ENCODE results near the gene PRSS36.

DNA sequence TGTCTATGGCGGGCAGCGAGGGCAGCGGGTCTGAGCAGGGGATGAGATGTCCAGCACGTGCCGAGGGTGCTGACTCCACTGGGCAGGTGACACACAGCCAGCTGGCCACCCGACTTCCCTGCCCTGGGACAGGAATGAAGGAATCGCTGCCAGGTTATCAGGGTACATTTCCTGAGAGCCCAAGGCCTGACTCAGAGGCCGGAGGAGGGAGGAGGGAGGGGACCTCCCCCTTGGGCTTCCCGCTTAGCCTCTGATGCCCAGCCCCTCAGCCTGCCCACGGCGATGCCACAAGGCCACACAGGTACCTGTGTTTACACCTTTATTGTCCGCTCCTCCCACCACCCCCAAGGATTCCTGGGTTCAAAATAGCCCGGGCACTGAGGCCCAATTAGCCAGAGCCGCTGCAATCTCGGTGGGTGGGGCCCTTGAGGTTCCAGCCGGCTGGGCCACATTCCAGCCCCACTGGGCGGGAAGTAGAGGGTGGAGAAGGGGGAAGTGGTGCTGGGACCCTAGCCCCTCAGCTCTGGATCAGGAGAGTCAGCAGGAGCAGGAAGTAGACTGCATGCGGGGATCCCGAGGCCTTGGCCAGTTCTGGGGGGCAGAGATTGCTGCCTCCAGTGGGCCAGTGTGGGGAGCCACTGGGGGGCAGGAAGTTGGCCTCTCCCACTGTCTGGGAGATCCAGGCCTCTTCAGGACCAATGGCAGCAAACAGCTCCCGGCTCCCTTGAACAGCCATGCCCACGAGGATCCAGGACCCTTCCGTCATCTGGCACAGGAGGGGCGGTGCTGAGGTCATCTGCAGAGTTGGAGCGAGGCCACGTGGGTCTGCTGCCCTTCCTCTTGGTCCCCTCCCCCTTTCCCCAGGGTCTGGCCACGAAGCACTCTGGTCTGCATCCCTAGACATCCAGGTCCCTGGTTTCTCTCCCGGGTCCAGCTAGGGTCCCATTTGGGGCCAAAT lies 11.0 kb downstream of the PRSS36 start:
- TF ChIP-seq, protein P1, sequence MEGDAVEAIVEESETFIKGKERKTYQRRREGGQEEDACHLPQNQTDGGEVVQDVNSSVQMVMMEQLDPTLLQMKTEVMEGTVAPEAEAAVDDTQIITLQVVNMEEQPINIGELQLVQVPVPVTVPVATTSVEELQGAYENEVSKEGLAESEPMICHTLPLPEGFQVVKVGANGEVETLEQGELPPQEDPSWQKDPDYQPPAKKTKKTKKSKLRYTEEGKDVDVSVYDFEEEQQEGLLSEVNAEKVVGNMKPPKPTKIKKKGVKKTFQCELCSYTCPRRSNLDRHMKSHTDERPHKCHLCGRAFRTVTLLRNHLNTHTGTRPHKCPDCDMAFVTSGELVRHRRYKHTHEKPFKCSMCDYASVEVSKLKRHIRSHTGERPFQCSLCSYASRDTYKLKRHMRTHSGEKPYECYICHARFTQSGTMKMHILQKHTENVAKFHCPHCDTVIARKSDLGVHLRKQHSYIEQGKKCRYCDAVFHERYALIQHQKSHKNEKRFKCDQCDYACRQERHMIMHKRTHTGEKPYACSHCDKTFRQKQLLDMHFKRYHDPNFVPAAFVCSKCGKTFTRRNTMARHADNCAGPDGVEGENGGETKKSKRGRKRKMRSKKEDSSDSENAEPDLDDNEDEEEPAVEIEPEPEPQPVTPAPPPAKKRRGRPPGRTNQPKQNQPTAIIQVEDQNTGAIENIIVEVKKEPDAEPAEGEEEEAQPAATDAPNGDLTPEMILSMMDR (IDR thresholded peaks at IDR 0.05), result no peak
- TF ChIP-seq EP300 (IDR thresholded peaks at IDR 0.05) (no peak), POLR2A (IDR thresholded peaks at IDR 0.05) (no peak)

Measured in sigmoid colon (tissue), 4 donors.